GM12873 (cell line): Measurements from ENCODE around the gene HTRA3.

Experiments used
- CTCF ChIP-seq: IDR thresholded peaks from 2 replicates; pipeline ENCODE4 v1.5.1; 2012; ENCODE audit warnings: low read depth, mild to moderate bottlenecking, moderate library complexity, low read length, control low read depth; ENCODE audit not compliant: insufficient read depth; ENCODE audit errors: missing control alignments

HTRA3 gene

GRCh38 chr4:8269535-8270417 is at the start of gene HTRA3:
HTRA3 (plus strand) TSS chr4:8269754; CDS start chr4:8269969, 215 bp downstream.
- TF ChIP-seq CTCF = no peak

- TF ChIP-seq CTCF = no peak
Observed at GRCh38 chr4:8220661-8221450, 48.7 kb upstream of the HTRA3 start.

GRCh38 chr4:8221476-8221875 is 48.1 kb upstream of the HTRA3 start:
- no peak for TF ChIP-seq CTCF

GRCh38 chr4:8221985-8222384 is 47.6 kb upstream of the HTRA3 start:
- no peak for TF ChIP-seq CTCF

- no peak for TF ChIP-seq CTCF
Observed at GRCh38 chr4:8222609-8223388, 46.8 kb upstream of the HTRA3 start.

- TF ChIP-seq CTCF = no peak
Observed at GRCh38 chr4:8224267-8224974, 45.1 kb upstream of the HTRA3 start.
